Kidney (tissue), 14 donors: ENCODE data around the gene PLEKHM3. TPM values are rescaled to one million over a fixed set of nuclear protein-coding genes. Genes with fewer than 3 reads are reported as not detected.

Experiments used
- DNase-seq, 5 donors: peaks; one replicate each; pipeline ENCODE4 v3.0.0-alpha.2; 2013 to 2020
- FAIRE-seq: peaks from 2 replicates; lab custom pipeline; 2012; peaks lifted over from hg19 to GRCh38; lab: Jason Lieb, UNC
- H3K27ac ChIP-seq, 2 donors: one replicate each; pipeline ENCODE4 v1.7.0; 2013; ENCODE audit warnings: low read depth in 2 of 2, low read length in 2 of 2, inconsistent platforms in 1 of 2
- H3K27me3 ChIP-seq: one replicate; pipeline ENCODE4 v1.7.1; 2013; ENCODE audit warnings: low read length, inconsistent platforms; ENCODE audit not compliant: control insufficient read depth, insufficient read depth
- H3K36me3 ChIP-seq, 3 donors: one replicate each; pipeline versions ENCODE4 v1.7.0 to v1.7.1; 2013; ENCODE audit warnings: low read length in 3 of 3, control low read depth in 1 of 3, inconsistent platforms in 1 of 3; ENCODE audit not compliant: insufficient read depth in 3 of 3, control insufficient read depth in 2 of 3
- H3K4me1 ChIP-seq, 3 donors: one replicate each; pipeline versions ENCODE4 v1.7.0 to v1.7.1; 2013; ENCODE audit warnings: low read length in 3 of 3, inconsistent platforms in 1 of 3, low read depth in 1 of 3; ENCODE audit not compliant: control insufficient read depth in 2 of 3, insufficient read depth in 2 of 3
- H3K4me3 ChIP-seq, 3 donors: one replicate each; pipeline versions ENCODE4 v1.7.0 to v1.8.1; 2013; ENCODE audit warnings: low read length in 3 of 3, control low read depth in 1 of 3, inconsistent platforms in 1 of 3
- H3K9ac ChIP-seq, 3 donors: one replicate each; pipeline versions ENCODE4 v1.7.0 to v1.7.1; 2013; ENCODE audit warnings: low read length in 3 of 3, control low read depth in 1 of 3, inconsistent platforms in 1 of 3
- H3K9me3 ChIP-seq, 3 donors: one replicate each; pipeline versions ENCODE4 v1.7.0 to v1.7.1; 2013; ENCODE audit warnings: low read length in 3 of 3, control low read depth in 1 of 3, inconsistent platforms in 1 of 3; ENCODE audit not compliant: control insufficient read depth in 2 of 3, insufficient read depth in 1 of 3
- intact Hi-C: fragments of 100-400 bp; cut with DNase I; formaldehyde crosslinking; loops from one replicate; pipeline ENCODE4 v1.11.1; 2022
- polyA plus RNA-seq: library from polyadenylated mRNA; stranded (reverse); fragments of 350-450 nt; fragmentation: Illumina TruSeq; extraction: RNeasy Lipid Tissue Mini Kit (QIAGEN cat#74804); gene quantifications from one replicate; pipeline ENCODE4 v1.2.3, GENCODE V29; 2014; ENCODE audit warnings: low read depth, low replicate concordance; ENCODE audit not compliant: insufficient read depth
- total RNA-seq: library from RNA; stranded (reverse); fragmentation: NEBNext Ultra II Directional; extraction: Animal tissue kit (Norgen Biotek cat#: 25700); gene quantifications from one replicate; pipeline ENCODE4 v1.2.1, GENCODE V29; 2021
- TF ChIP-seq, protein P1 (sequence below): IDR thresholded peaks from 3 replicates; pipeline ENCODE4 v1.5.1; 2012; ENCODE audit warnings: mild to moderate bottlenecking, moderate library complexity, borderline replicate concordance; ENCODE audit not compliant: insufficient read depth; ENCODE audit errors: extremely low read depth
- donor health status: control.
- donor health status: control.
- donor health status: control.
- donor health status: control.
- donor health status: control.
- donor health status: DM: yes; HTN: yes; CAD: no.
- donor health status: Normal renal cell carcinoma (clear cell type).

Gene PLEKHM3
- total and polyA plus RNA-seq, 2 donors from 2014 or later, result 4.2 to 13.5 TPM

DNA sequence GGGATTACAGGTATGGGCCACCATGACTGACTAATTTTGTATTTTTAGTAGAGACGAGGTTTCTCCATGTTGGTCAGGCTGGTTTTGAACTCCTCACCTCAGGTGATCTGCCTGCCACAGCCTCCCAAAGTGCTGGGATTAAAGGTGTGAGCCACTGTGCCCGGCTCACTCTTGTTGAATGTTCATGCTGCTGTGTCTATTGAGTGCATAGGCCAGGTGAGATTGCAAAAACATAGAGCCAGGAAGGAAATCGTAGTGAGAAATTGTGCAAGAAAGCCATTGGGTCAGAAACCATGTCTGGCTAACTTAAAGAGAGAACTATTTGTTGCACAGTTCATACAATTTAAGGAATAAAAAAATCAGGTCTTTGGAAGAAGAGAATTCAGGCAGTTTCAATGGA is 210.1 kb downstream of the PLEKHM3 start:
- DNase-seq (no peak), FAIRE-seq (no peak)
- no peak overlapping the region for H3K4me3 ChIP-seq
- peaks cover 0 to 17% (median 9%) of the 10 kb centered on the region in 3 donors for H3K4me1 ChIP-seq
- H3K9me3 ChIP-seq, result no peaks in the 10 kb centered on the region
- H3K27ac ChIP-seq, result no peak overlapping the region
- H3K27me3 ChIP-seq, result no peaks in the 10 kb centered on the region
- no peaks in the 10 kb centered on the region for H3K36me3 ChIP-seq
- intact Hi-C loops, result no loop called here
- no peak overlapping the region for H3K9ac ChIP-seq
- TF ChIP-seq, protein P1, sequence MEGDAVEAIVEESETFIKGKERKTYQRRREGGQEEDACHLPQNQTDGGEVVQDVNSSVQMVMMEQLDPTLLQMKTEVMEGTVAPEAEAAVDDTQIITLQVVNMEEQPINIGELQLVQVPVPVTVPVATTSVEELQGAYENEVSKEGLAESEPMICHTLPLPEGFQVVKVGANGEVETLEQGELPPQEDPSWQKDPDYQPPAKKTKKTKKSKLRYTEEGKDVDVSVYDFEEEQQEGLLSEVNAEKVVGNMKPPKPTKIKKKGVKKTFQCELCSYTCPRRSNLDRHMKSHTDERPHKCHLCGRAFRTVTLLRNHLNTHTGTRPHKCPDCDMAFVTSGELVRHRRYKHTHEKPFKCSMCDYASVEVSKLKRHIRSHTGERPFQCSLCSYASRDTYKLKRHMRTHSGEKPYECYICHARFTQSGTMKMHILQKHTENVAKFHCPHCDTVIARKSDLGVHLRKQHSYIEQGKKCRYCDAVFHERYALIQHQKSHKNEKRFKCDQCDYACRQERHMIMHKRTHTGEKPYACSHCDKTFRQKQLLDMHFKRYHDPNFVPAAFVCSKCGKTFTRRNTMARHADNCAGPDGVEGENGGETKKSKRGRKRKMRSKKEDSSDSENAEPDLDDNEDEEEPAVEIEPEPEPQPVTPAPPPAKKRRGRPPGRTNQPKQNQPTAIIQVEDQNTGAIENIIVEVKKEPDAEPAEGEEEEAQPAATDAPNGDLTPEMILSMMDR, result no peak

DNA sequence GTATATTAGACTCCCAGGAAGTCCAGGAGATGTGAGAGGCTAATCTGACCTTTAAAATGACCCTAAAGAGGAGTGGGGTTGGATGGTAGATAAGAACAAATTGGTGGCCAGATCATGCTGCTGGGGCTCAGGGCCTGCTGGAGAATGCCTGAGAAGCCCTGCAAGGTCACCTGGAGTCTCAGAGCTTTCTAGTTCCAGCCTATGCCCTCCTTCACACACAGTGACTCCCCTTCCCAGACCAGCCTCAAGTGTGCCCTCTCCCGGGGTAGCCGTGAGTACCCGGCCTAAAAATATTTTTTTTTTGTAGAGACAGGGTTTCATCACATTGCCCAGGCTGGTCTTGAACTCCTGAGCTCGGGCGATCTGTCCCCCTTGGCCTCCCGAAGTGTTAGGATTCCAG is 211.4 kb downstream of the PLEKHM3 start:
- no peak overlapping the region for H3K9ac ChIP-seq
- no peaks in the 10 kb centered on the region for H3K27me3 ChIP-seq
- FAIRE-seq (no peak), DNase-seq (no peak)
- TF ChIP-seq, protein P1, result no peak
- H3K4me1 ChIP-seq, result peaks cover 0 to 11% (median 10%) of the 10 kb centered on the region in 3 donors
- H3K4me3 ChIP-seq, result no peak overlapping the region
- H3K36me3 ChIP-seq, result no peaks in the 10 kb centered on the region
- H3K9me3 ChIP-seq, result no peaks in the 10 kb centered on the region
- no peak overlapping the region for H3K27ac ChIP-seq
- intact Hi-C loops, result no loop called here

DNA sequence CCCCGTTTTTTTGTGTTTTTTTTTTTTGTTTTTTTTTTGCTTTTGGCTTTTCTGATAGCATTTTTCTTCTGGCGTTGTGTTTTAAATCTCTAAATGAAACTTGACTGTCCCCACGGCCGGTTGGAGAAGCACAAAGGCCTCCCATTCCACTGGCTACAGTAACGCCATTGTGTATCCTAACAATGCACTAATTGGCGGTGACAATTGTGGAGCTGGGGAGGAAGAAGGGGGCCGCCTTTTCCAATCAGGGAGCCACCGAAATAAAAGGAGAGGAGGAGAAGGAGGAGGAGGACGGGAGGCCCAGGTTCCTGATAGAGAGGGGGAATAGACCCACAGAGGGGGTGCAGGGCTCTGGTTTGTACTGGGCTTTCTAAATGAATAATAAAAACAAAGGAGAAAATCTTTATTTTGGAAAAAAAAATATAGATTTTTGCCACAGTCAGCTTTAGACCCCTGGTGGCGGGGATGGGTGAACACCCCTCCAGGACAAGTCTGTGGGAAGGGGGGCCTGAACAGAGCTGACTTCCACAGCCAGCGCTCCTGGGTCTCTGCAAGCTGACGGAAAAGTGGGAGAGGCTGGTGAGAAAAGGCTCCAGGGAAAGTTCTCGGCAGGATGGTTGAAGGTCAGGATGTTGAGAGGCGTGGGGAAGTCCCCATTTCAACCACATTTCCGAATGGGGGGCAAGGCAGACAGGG is 212.0 kb downstream of the PLEKHM3 start:
- peaks cover 0 to 11% (median 10%) of the 10 kb centered on the region in 3 donors for H3K4me1 ChIP-seq
- intact Hi-C loops, result no loop called here
- DNase-seq, result no peak
- H3K36me3 ChIP-seq, result no peaks in the 10 kb centered on the region
- no peak for FAIRE-seq
- H3K9ac ChIP-seq, result no peak overlapping the region
- H3K4me3 ChIP-seq, result no peak overlapping the region
- H3K9me3 ChIP-seq, result no peaks in the 10 kb centered on the region
- H3K27ac ChIP-seq, result no peak overlapping the region
- H3K27me3 ChIP-seq, result no peaks in the 10 kb centered on the region
- TF ChIP-seq, protein P1, result no peak
